ENCODE results near the gene MTUS2.

The MTUS2 gene

GRCh38 chr13:29453617-29454011 is 633.5 kb downstream of the MTUS2 start:
- no peak for DNase-seq (ENCODE audit: low read depth)

GRCh38 chr13:29454931-29455481 is 634.9 kb downstream of the MTUS2 start:
- no peak for DNase-seq (ENCODE audit: low read depth)

- DNase-seq (ENCODE audit: low read depth), result no peak
These were observed 636.3 kb downstream of the MTUS2 start for GRCh38 chr13:29456419-29456818.

- no peak for DNase-seq (ENCODE audit: low read depth)
These were observed 637.2 kb downstream of the MTUS2 start for GRCh38 chr13:29457299-29457698.

- DNase-seq (ENCODE audit: low read depth), result no peak
These were observed 638.3 kb downstream of the MTUS2 start for GRCh38 chr13:29458419-29458818.

GRCh38 chr13:29459813-29460355 is 639.7 kb downstream of the MTUS2 start:
- no peak for DNase-seq (ENCODE audit: low read depth)

GRCh38 chr13:29464105-29464679 is 644.1 kb downstream of the MTUS2 start:
- no peak for DNase-seq (ENCODE audit: low read depth)

- DNase-seq (ENCODE audit: low read depth), result no peak
These were observed 645.7 kb downstream of the MTUS2 start for GRCh38 chr13:29465741-29466293.

- no peak for DNase-seq (ENCODE audit: low read depth)
These were observed 651.4 kb downstream of the MTUS2 start for GRCh38 chr13:29471551-29471950.

- DNase-seq (ENCODE audit: low read depth), result no peak
These were observed 652.3 kb downstream of the MTUS2 start for GRCh38 chr13:29472332-29472961.

- no peak for DNase-seq (ENCODE audit: low read depth)
These were observed 653.0 kb downstream of the MTUS2 start for GRCh38 chr13:29473166-29473565.

GRCh38 chr13:29474991-29475390 is 654.9 kb downstream of the MTUS2 start:
- DNase-seq (ENCODE audit: low read depth), result peak; percentile 29

GRCh38 chr13:29476046-29476445 is 655.9 kb downstream of the MTUS2 start:
- no peak for DNase-seq (ENCODE audit: low read depth)

- no peak for DNase-seq (ENCODE audit: low read depth)
These were observed 659.8 kb downstream of the MTUS2 start for GRCh38 chr13:29479716-29480492.

GRCh38 chr13:29480893-29481525 is 660.9 kb downstream of the MTUS2 start:
- DNase-seq (ENCODE audit: low read depth), result no peak

GRCh38 chr13:29481603-29482002 is 661.5 kb downstream of the MTUS2 start:
- no peak for DNase-seq (ENCODE audit: low read depth)

GRCh38 chr13:29482504-29482903 is 662.4 kb downstream of the MTUS2 start:
- DNase-seq (ENCODE audit: low read depth), result no peak

- DNase-seq (ENCODE audit: low read depth), result no peak
These were observed 663.1 kb downstream of the MTUS2 start for GRCh38 chr13:29483211-29483610.

GRCh38 chr13:29483623-29484022 is 663.5 kb downstream of the MTUS2 start:
- DNase-seq (ENCODE audit: low read depth), result no peak

GRCh38 chr13:29484236-29484635 is 664.1 kb downstream of the MTUS2 start:
- DNase-seq (ENCODE audit: low read depth), result no peak

GRCh38 chr13:29484796-29485195 is 664.7 kb downstream of the MTUS2 start:
- no peak for DNase-seq (ENCODE audit: low read depth)

GRCh38 chr13:29486551-29486950 is 666.4 kb downstream of the MTUS2 start:
- DNase-seq (ENCODE audit: low read depth), result no peak

Data from HS-27A (cell line).